GM18909 (cell line): ENCODE data around the gene WDR74.

ENCODE experiments used
- ATAC-seq: cut with Tn5 transposase; IDR thresholded peaks from one replicate; pipeline ENCODE4 v1.9.1; 2021; ENCODE audit warnings: mild to moderate bottlenecking; ENCODE audit not compliant: unreplicated experiment, poor library complexity

WDR74 gene

GRCh38 chr11:62801071-62801470, 38.3 kb downstream of the WDR74 start:
- no peak for ATAC-seq

- ATAC-seq: no peak
Observed at GRCh38 chr11:62799486-62799885, 39.9 kb downstream of the WDR74 start.

- ATAC-seq: no peak
Observed at GRCh38 chr11:62796281-62796680, 43.1 kb downstream of the WDR74 start.

GRCh38 chr11:62794201-62794775, 45.1 kb downstream of the WDR74 start:
- ATAC-seq: no peak

GRCh38 chr11:62792202-62792575, 47.2 kb downstream of the WDR74 start:
- ATAC-seq: no peak

GRCh38 chr11:62791501-62792201, 47.7 kb downstream of the WDR74 start, which contains the start of gene TMEM223:
TMEM223 (minus strand) TSS chr11:62792006; CDS start chr11:62791994, 12 bp downstream.
- ATAC-seq: peak; percentile 75

- no peak for ATAC-seq
Observed at GRCh38 chr11:62789576-62789975, 49.8 kb downstream of the WDR74 start.

GRCh38 chr11:62788991-62789390, 50.4 kb downstream of the WDR74 start:
- ATAC-seq: no peak

GRCh38 chr11:62787005-62787759, 52.2 kb downstream of the WDR74 start, which contains the start of gene TMEM179B:
TMEM179B (plus strand) TSS chr11:62787402; CDS start chr11:62787432, 30 bp downstream.
- peak; percentile 65 for ATAC-seq

GRCh38 chr11:62786318-62787004, 52.9 kb downstream of the WDR74 start:
- ATAC-seq: peak; percentile 66
